MCF 10A (cell line): ENCODE data around the gene KLK2. TPM values are rescaled to one million over a fixed set of nuclear protein-coding genes. Genes with fewer than 3 reads are reported as not detected.

Source experiments
- BruUV-seq: library from RNA; stranded (reverse); fragments of 400-500 nt; replicated peaks from 2 replicates; lab custom pipeline; 2021; lab: Mats Ljungman, UMichigan
- CTCF ChIA-PET: fragments of 300-600 bp; sonication (Branson Sonifier 250); formaldehyde crosslinking; extraction: SDS; loops from one replicate; lab custom pipeline; 2021; ENCODE audit warnings: antibody characterized with exemption, inconsistent platforms; lab: Yijun Ruan, JAX
- POLR2A ChIA-PET: fragments of 300-600, 350-650 bp; sonication (Branson Sonifier 250); formaldehyde crosslinking; extraction: SDS; loops from one replicate; lab custom pipeline; 2020; ENCODE audit warnings: antibody characterized with exemption, inconsistent platforms; lab: Yijun Ruan, JAX
- DNase-seq: peaks from one replicate; pipeline ENCODE4 v3.0.0-alpha.2; 2018; ENCODE audit not compliant: unreplicated experiment
- H3K27ac Mint-ChIP-seq: one replicate; pipeline ENCODE4 v1.8.0; 2022; ENCODE audit warnings: mild to moderate bottlenecking, low read depth, mixed read lengths; ENCODE audit not compliant: unreplicated experiment
- H3K27me3 Mint-ChIP-seq: one replicate; pipeline ENCODE4 v1.8.0; 2022; ENCODE audit warnings: mixed read lengths; ENCODE audit not compliant: insufficient read depth, unreplicated experiment
- H3K36me3 Mint-ChIP-seq: one replicate; pipeline ENCODE4 v1.8.0; 2022; ENCODE audit warnings: mild to moderate bottlenecking, moderate library complexity, mixed read lengths; ENCODE audit not compliant: insufficient read depth, unreplicated experiment
- H3K4me1 Mint-ChIP-seq: one replicate; pipeline ENCODE4 v1.8.0; 2022; ENCODE audit warnings: mixed read lengths; ENCODE audit not compliant: insufficient read depth, unreplicated experiment
- H3K4me3 Mint-ChIP-seq: one replicate; pipeline ENCODE4 v1.8.0; 2022; ENCODE audit warnings: mild to moderate bottlenecking, moderate library complexity, mixed read lengths; ENCODE audit not compliant: unreplicated experiment
- H3K9me3 Mint-ChIP-seq: one replicate; pipeline ENCODE4 v1.8.0; 2022; ENCODE audit warnings: mixed read lengths; ENCODE audit not compliant: unreplicated experiment
- intact Hi-C: fragments of 100-400 bp; cut with micrococcal nuclease; formaldehyde crosslinking; loops from 2 replicates; pipeline ENCODE4 v1.14.1; 2022
- total RNA-seq: library from RNA; stranded (reverse); gene quantifications from 2 replicates; pipeline ENCODE4 v1.2.3, GENCODE V29; 2022
- TF ChIP-seq, protein P1 (sequence below): fragments of 200-600 bp; IDR thresholded peaks from one replicate; pipeline ENCODE4 v1.8.0; 2022; ENCODE audit warnings: antibody characterized with exemption, mild to moderate bottlenecking; ENCODE audit not compliant: unreplicated experiment

KLK2 gene
- total RNA-seq, 1 experiment from 2014 or later = not detected

DNA sequence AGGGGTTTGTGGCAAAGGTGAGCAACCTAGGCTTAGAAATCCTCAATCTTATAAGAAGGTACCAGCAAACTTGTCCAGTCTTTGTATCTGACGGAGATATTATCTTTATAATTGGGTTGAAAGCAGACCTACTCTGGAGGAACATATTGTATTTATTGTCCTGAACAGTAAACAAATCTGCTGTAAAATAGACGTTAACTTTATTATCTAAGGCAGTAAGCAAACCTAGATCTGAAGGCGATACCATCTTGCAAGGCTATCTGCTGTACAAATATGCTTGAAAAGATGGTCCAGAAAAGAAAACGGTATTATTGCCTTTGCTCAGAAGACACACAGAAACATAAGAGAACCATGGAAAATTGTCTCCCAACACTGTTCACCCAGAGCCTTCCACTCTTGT lies 3.8 kb upstream of the KLK2 start:
- H3K27me3 Mint-ChIP-seq = peaks cover 30% of the 10 kb centered on the region
- intact Hi-C loops = no loop called here
- ChIA-PET CTCF (interaction anchor here (0.6 kb wide), 1 partner anchor 907 kb away, joined by 3 read pairs; no protein-coding TSS in a partner anchor), POLR2A (no interaction called here)
- DNase-seq = no peak
- no peak overlapping the region for H3K4me3 Mint-ChIP-seq
- H3K27ac Mint-ChIP-seq = no peak overlapping the region
- H3K9me3 Mint-ChIP-seq = no peaks in the 10 kb centered on the region
- TF ChIP-seq, protein P1, sequence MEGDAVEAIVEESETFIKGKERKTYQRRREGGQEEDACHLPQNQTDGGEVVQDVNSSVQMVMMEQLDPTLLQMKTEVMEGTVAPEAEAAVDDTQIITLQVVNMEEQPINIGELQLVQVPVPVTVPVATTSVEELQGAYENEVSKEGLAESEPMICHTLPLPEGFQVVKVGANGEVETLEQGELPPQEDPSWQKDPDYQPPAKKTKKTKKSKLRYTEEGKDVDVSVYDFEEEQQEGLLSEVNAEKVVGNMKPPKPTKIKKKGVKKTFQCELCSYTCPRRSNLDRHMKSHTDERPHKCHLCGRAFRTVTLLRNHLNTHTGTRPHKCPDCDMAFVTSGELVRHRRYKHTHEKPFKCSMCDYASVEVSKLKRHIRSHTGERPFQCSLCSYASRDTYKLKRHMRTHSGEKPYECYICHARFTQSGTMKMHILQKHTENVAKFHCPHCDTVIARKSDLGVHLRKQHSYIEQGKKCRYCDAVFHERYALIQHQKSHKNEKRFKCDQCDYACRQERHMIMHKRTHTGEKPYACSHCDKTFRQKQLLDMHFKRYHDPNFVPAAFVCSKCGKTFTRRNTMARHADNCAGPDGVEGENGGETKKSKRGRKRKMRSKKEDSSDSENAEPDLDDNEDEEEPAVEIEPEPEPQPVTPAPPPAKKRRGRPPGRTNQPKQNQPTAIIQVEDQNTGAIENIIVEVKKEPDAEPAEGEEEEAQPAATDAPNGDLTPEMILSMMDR = no peak
- H3K36me3 Mint-ChIP-seq = no peaks in the 10 kb centered on the region
- BruUV-seq = no TSS peak
- no peaks in the 10 kb centered on the region for H3K4me1 Mint-ChIP-seq

DNA sequence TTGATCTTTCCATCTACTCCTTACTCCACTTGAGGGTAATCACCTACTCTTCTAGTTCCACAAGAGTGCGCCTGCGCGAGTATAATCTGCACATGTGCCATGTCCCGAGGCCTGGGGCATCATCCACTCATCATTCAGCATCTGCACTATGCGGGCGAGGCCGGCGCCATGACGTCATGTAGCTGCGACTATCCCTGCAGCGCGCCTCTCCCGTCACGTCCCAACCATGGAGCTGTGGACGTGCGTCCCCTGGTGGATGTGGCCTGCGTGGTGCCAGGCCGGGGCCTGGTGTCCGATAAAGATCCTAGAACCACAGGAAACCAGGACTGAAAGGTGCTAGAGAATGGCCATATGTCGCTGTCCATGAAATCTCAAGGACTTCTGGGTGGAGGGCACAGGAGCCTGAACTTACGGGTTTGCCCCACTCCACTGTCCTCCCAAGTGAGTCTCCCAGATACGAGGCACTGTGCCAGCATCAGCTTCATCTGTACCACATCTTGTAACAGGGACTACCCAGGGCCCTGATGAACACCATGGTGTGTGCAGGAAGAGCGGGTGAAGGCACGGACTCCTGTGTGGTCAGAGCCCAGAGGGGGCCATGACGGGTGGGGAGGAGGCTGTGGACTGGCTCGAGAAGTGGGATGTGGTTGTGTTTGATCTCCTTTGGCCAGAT lies 2.7 kb upstream of the KLK2 start:
- POLR2A ChIA-PET = no interaction called here
- no TSS peak for BruUV-seq
- H3K27ac Mint-ChIP-seq = no peak overlapping the region
- TF ChIP-seq, protein P1 = no peak
- H3K27me3 Mint-ChIP-seq = peaks cover 26% of the 10 kb centered on the region
- no peaks in the 10 kb centered on the region for H3K4me1 Mint-ChIP-seq
- no peaks in the 10 kb centered on the region for H3K36me3 Mint-ChIP-seq
- no peak for DNase-seq
- no peak overlapping the region for H3K4me3 Mint-ChIP-seq
- no peaks in the 10 kb centered on the region for H3K9me3 Mint-ChIP-seq
- CTCF ChIA-PET = no interaction called here
- intact Hi-C loops = no loop called here

DNA sequence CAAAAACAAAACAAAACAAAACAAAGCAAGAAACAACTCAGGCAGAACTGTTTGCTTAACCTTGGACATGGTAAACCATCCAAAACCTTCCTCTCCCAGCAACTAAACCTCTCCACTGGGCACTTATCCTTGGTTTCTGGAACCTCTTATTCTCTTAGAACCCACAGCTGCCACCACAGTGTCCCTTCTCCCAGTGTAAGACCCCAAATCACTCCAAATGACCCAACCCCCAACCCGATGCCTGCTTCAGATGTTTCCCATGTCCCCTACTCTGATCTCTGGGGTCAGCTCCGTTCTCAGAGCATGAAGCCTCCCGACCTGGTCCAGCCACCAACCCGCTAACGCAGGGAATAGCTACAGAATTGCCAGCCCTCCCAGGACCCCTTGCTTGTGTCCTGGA lies 972 bp downstream of the KLK2 start:
- TF ChIP-seq, protein P1 = no peak
- H3K36me3 Mint-ChIP-seq = no peaks in the 10 kb centered on the region
- no peak overlapping the region for H3K27ac Mint-ChIP-seq
- no peaks in the 10 kb centered on the region for H3K9me3 Mint-ChIP-seq
- POLR2A ChIA-PET = no interaction called here
- no TSS peak for BruUV-seq
- H3K4me1 Mint-ChIP-seq = no peaks in the 10 kb centered on the region
- peaks cover 15% of the 10 kb centered on the region for H3K27me3 Mint-ChIP-seq
- H3K4me3 Mint-ChIP-seq = no peak overlapping the region
- CTCF ChIA-PET = interaction anchor here (0.7 to 1.7 kb wide), 4 partner anchors 46 to 142 kb away, joined by 4 to 7 read pairs (median 4); no protein-coding TSS in a partner anchor
- no peak for DNase-seq
- intact Hi-C loops = no loop called here

GRCh38 chr19:50875795-50876422 lies 2.7 kb downstream of the KLK2 start:
- peaks cover 4% of the 10 kb centered on the region for H3K36me3 Mint-ChIP-seq
- no TSS peak for BruUV-seq
- no peak overlapping the region for H3K27ac Mint-ChIP-seq
- DNase-seq = no peak
- no peaks in the 10 kb centered on the region for H3K4me1 Mint-ChIP-seq
- TF ChIP-seq, protein P1 = no peak
- intact Hi-C loops = no loop called here
- no peak overlapping the region for H3K4me3 Mint-ChIP-seq
- CTCF ChIA-PET = interaction anchor here (0.6 kb wide), 1 partner anchor 17 kb away, joined by 3 read pairs; no protein-coding TSS in a partner anchor
- H3K27me3 Mint-ChIP-seq = peaks cover 25% of the 10 kb centered on the region
- POLR2A ChIA-PET = no interaction called here
- H3K9me3 Mint-ChIP-seq = no peaks in the 10 kb centered on the region
